ENCODE measurements around the gene MZF1. TPM values are rescaled to one million over a fixed set of nuclear protein-coding genes. Genes with fewer than 3 reads are reported as not detected.

MZF1 gene
- polyA plus RNA-seq, 3 donors = 1.6 to 55.6 (median 1.7) TPM

DNA sequence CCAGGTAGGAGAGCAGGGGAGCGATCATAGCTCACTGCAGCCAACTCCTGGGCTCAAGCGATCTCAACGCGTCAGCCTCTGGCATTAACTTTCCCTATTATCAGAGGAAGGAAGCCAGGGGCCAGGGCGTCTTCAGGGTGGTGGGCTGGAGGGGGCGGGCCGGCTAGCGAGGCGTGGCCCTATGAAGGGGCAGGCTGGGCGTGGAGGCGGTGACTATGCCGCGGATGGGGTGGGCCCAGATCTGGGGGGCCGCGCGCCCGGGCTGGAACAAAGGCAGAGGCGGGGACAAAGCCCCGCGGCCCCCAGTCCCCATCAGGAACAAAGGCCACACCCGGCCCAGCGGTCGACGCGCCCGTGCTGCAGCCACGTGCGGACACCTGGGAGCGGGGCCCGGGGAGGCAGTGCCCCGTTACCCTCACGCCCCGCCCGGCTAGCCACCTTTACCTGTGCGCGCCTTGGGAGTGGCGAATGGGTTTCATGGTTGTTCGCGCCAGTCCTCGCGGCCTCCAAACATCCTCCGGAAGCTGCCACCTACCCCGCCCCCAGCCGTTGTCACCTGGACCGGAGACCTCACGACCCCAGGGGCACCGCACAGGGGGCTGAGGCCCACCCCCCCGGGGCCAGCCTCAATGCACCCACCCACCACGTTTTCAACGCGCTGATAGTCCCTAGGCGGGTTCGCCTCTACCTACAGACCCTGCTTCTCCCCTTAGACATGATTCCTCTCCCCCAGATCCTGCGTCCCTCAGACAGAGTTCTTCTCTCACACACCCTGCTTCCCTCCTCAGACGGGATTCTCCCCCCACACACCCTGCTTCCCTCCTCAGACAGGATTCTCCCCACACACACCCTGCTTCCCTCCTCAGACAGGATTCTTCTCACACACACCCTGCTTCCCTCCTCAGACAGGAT is 34.6 kb downstream of the MZF1 start:
- Histone ChIP-seq H4K20me1 (ENCODE audit: insufficient read depth, low read length) (no peaks in the 10 kb centered on the region), H3K27me3 (ENCODE audit: control insufficient read depth in 2 of 2, insufficient read depth in 2 of 2, low read length in 2 of 2) (peaks cover 8 to 25% of the 10 kb centered on the region in 2 donors), H3K4me2 (replicated peaks; ENCODE audit: extremely low read depth, low read length, poor library complexity, severe bottlenecking) (peak overlapping the region; percentile 68), H3K9ac (ENCODE audit: insufficient read depth, low read length, poor library complexity, severe bottlenecking) (peak overlapping the region; percentile 32), H3K27ac (ENCODE audit: low read depth in 1 of 2, low read length in 2 of 2) (no peak overlapping the region), H3K36me3 (replicated peaks in 1 of 2; ENCODE audit: control insufficient read depth in 1 of 2, insufficient read depth in 2 of 2, low read length in 2 of 2) (no peaks in the 10 kb centered on the region), H3K4me3 (replicated peaks in 1 of 3; ENCODE audit: low read depth in 2 of 3, low read length in 3 of 3) (peak overlapping the region in 1 of 3 experiments; percentile 60), H2AFZ (ENCODE audit: insufficient read depth, low read depth, low read length, poor library complexity, severe bottlenecking) (peak overlapping the region; percentile 72), H3K4me1 (ENCODE audit: control insufficient read depth in 1 of 2, insufficient read depth in 2 of 2, low read length in 2 of 2) (peaks cover 20 to 26% of the 10 kb centered on the region in 2 donors), H3K79me2 (ENCODE audit: insufficient read depth, low read length) (no peaks in the 10 kb centered on the region), H3K9me3 (replicated peaks in 1 of 2; ENCODE audit: control insufficient read depth in 1 of 2, insufficient read depth in 1 of 2, low read length in 2 of 2) (no peaks in the 10 kb centered on the region)
- WGBS (ENCODE audit: insufficient coverage) = under 1% methylated on average over 50 of the region's 55 CpGs
- Mint-ChIP-seq H3K36me3 (no peaks in the 10 kb centered on the region), H3K27me3 (ENCODE audit: low read depth in 3 of 3) (peaks cover 22 to 38% (median 27%) of the 10 kb centered on the region in 3 donors), H3K9me3 (peaks cover 0 to 7% (median 2%) of the 10 kb centered on the region in 7 donors), H3K4me1 (peaks cover 26% of the 10 kb centered on the region), H3K27ac (no peak overlapping the region), H3K4me3 (peak overlapping the region; percentile 62 to 91)
- no peak for DNase-seq
- intact Hi-C loops (cut with micrococcal nuclease) = no loop called here
- TF ChIP-seq, protein P1, sequence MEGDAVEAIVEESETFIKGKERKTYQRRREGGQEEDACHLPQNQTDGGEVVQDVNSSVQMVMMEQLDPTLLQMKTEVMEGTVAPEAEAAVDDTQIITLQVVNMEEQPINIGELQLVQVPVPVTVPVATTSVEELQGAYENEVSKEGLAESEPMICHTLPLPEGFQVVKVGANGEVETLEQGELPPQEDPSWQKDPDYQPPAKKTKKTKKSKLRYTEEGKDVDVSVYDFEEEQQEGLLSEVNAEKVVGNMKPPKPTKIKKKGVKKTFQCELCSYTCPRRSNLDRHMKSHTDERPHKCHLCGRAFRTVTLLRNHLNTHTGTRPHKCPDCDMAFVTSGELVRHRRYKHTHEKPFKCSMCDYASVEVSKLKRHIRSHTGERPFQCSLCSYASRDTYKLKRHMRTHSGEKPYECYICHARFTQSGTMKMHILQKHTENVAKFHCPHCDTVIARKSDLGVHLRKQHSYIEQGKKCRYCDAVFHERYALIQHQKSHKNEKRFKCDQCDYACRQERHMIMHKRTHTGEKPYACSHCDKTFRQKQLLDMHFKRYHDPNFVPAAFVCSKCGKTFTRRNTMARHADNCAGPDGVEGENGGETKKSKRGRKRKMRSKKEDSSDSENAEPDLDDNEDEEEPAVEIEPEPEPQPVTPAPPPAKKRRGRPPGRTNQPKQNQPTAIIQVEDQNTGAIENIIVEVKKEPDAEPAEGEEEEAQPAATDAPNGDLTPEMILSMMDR (IDR thresholded peaks at IDR 0.05) = no peak

DNA sequence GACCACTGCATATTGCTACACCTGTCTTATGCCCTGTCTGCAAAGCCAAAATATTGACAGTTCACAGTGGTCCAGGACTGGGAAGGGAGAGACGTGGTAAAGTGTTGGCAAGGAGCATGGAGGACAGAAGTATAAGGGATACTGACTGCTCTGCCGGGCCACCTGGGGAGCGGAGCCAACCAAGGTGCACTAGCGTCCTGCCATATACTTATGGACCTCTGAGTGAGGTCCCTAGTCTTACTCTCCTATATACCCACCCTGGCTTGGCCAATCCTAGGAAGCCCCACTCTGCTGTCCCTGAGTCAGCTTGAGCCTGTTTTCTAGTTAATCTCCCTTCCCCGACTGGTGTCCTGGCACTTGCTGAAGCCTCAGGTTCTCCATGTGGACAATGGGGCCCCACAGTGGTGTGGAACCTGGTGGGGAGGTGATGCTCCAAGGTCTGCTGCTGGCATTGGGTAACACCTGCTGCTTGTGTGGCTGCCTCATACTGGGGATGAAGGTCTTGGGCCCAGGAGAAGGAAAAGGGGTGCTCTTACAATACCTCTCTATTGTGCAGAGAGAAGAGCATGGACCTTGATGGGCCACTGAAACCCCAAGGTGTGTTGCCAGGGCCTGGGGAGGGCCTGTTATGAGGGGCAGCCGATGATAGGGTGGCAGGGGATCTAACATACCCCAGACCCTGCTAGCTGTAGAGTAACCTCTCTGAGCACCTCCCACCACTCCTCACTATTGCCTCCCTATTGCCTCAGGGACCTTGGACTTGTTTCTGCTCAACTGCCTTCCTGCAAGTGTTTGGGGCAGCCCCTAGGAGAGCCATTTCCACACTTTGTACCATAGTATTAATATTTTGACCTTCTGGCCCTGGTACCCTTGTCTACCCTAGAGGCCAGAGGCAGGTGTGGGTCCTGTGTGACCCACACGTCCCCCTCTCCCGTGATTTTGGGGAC is 36.0 kb downstream of the MZF1 start:
- Histone ChIP-seq H3K27me3 (ENCODE audit: control insufficient read depth in 2 of 2, insufficient read depth in 2 of 2, low read length in 2 of 2) (peaks cover 8 to 25% of the 10 kb centered on the region in 2 donors), H3K4me2 (replicated peaks; ENCODE audit: extremely low read depth, low read length, poor library complexity, severe bottlenecking) (no peak overlapping the region), H3K4me3 (replicated peaks in 1 of 3; ENCODE audit: low read depth in 2 of 3, low read length in 3 of 3) (no peak overlapping the region), H4K20me1 (ENCODE audit: insufficient read depth, low read length) (no peaks in the 10 kb centered on the region), H3K36me3 (replicated peaks in 1 of 2; ENCODE audit: control insufficient read depth in 1 of 2, insufficient read depth in 2 of 2, low read length in 2 of 2) (no peaks in the 10 kb centered on the region), H3K9me3 (replicated peaks in 1 of 2; ENCODE audit: control insufficient read depth in 1 of 2, insufficient read depth in 1 of 2, low read length in 2 of 2) (no peaks in the 10 kb centered on the region), H3K9ac (ENCODE audit: insufficient read depth, low read length, poor library complexity, severe bottlenecking) (no peak overlapping the region), H3K27ac (ENCODE audit: low read depth in 1 of 2, low read length in 2 of 2) (no peak overlapping the region), H2AFZ (ENCODE audit: insufficient read depth, low read depth, low read length, poor library complexity, severe bottlenecking) (no peak overlapping the region), H3K79me2 (ENCODE audit: insufficient read depth, low read length) (no peaks in the 10 kb centered on the region), H3K4me1 (ENCODE audit: control insufficient read depth in 1 of 2, insufficient read depth in 2 of 2, low read length in 2 of 2) (peaks cover 15 to 21% of the 10 kb centered on the region in 2 donors)
- no CpG with 5 or more reads among the region's 8 CpGs for WGBS (ENCODE audit: insufficient coverage)
- Mint-ChIP-seq H3K4me1 (peaks cover 18% of the 10 kb centered on the region), H3K27me3 (ENCODE audit: low read depth in 3 of 3) (peaks cover 24 to 39% (median 26%) of the 10 kb centered on the region in 3 donors), H3K9me3 (peaks cover 0 to 7% (median 2%) of the 10 kb centered on the region in 7 donors), H3K27ac (peak overlapping the region in 1 of 7 donors; percentile 21), H3K4me3 (peak overlapping the region in 1 of 2 donors; percentile 91), H3K36me3 (no peaks in the 10 kb centered on the region)
- TF ChIP-seq, protein P1 (IDR thresholded peaks at IDR 0.05) = no peak
- no peak for DNase-seq
- intact Hi-C loops (cut with micrococcal nuclease) = no loop called here
